Spleen (tissue), 11 donors: Measurements from ENCODE around the gene RAB38. TPM values are rescaled to one million over a fixed set of nuclear protein-coding genes. Genes with fewer than 3 reads are reported as not detected.

Experiments
- DNase-seq: peaks from one replicate; pipeline ENCODE4 v3.0.0-alpha.2; 2020
- H3K27ac ChIP-seq, 8 donors: fragments of 200-600 bp; sonication (generic) in 7 of 8; 1 replicate in 4 of 8; 2 replicates in 4 of 8; pipeline versions ENCODE4 v1.5.0 to v1.8.0; 2016 to 2021; ENCODE audit warnings: inconsistent platforms in 4 of 8, mild to moderate bottlenecking in 4 of 8, moderate library complexity in 1 of 8
- H3K27me3 ChIP-seq, 7 donors: fragments of 200-600 bp; sonication (generic) in 6 of 7; replicated peaks in 1 of 7; 1 replicate in 4 of 7; 2 replicates in 3 of 7; pipeline versions ENCODE4 v1.5.0 to v1.8.0; 2016 to 2021; ENCODE audit warnings: inconsistent platforms in 3 of 7, mild to moderate bottlenecking in 1 of 7
- H3K36me3 ChIP-seq, 6 donors: fragments of 200-600 bp; sonication (generic) in 5 of 6; 1 replicate in 4 of 6; 2 replicates in 2 of 6; pipeline versions ENCODE4 v1.5.0 to v1.8.0; 2016 to 2021; ENCODE audit warnings: inconsistent platforms in 2 of 6
- H3K4me1 ChIP-seq, 6 donors: fragments of 200-600 bp; sonication (generic) in 5 of 6; 1 replicate in 3 of 6; 2 replicates in 3 of 6; pipeline versions ENCODE4 v1.5.0 to v1.8.0; 2016 to 2021; ENCODE audit warnings: inconsistent platforms in 3 of 6
- H3K4me3 ChIP-seq, 8 donors: fragments of 200-600 bp; sonication (generic) in 7 of 8; 1 replicate in 4 of 8; 2 replicates in 4 of 8; pipeline versions ENCODE4 v1.5.0 to v1.8.0; 2016 to 2021; ENCODE audit warnings: inconsistent platforms in 4 of 8, mild to moderate bottlenecking in 4 of 8, moderate library complexity in 2 of 8
- H3K9me3 ChIP-seq, 8 donors: fragments of 200-600 bp; sonication (generic) in 7 of 8; 1 replicate in 4 of 8; 2 replicates in 4 of 8; pipeline versions ENCODE4 v1.5.0 to v1.8.0; 2016 to 2021; ENCODE audit warnings: inconsistent platforms in 4 of 8
- POLR2A ChIP-seq, 3 donors: fragments of 450-650 bp; IDR thresholded peaks; one replicate each; pipeline ENCODE4 v1.5.1; 2017; ENCODE audit warnings: antibody characterized with exemption in 3 of 3, mild to moderate bottlenecking in 1 of 3
- POLR2AphosphoS5 ChIP-seq, 3 donors: sonication (generic); formaldehyde crosslinking; IDR thresholded peaks; one replicate each; pipeline ENCODE4 v1.5.1; 2017; ENCODE audit warnings: antibody characterized with exemption in 3 of 3
- WGBS, 5 donors: extraction: QIAGEN DNeasy Blood & Tissue Kit in 3 of 5; methylation state at CpG; one replicate each; pipeline versions ENCODE4 v1.1.5 to v1.1.7; 2013 to 2018; 5-methylcytosine and 5-hydroxymethylcytosine counted together
- intact Hi-C: fragments of 100-400 bp; cut with DNase I; formaldehyde crosslinking; loops from one replicate; pipeline ENCODE4 v1.15.0; 2023; ENCODE audit warnings: low total_unique reads
- polyA plus RNA-seq, 3 donors: library from polyadenylated mRNA; stranded (reverse); fragments of 200-250 nt; gene quantifications; one replicate each; pipeline ENCODE4 v1.2.1, GENCODE V29; 2013
- total RNA-seq, 7 donors: library from RNA; depleted of rRNA in 3 of 7; stranded (reverse); fragments of >200 nt in 3 of 7; fragmentation: NEBNext Ultra II Directional in 4 of 7; extraction: Animal tissue kit (Norgen Biotek cat#: 25700) in 4 of 7; gene quantifications; one replicate each; pipeline versions ENCODE4 v1.1.0 to v1.2.1, GENCODE V29; 2016 to 2021
- TF ChIP-seq, protein P1 (sequence below), 11 experiments: fragments of 200-600 bp in 7 of 11; fragments of 450-650 bp in 4 of 11; sonication (generic) in 4 of 11; IDR thresholded peaks in 8 of 11; conservative IDR thresholded peaks in 3 of 11; 1 replicate in 7 of 11; 2 replicates in 4 of 11; pipeline versions ENCODE4 v1.4.0 to v1.8.0; 2016 to 2021; ENCODE audit warnings: antibody characterized with exemption in 11 of 11, inconsistent platforms in 4 of 11, mild to moderate bottlenecking in 1 of 11
- donor health status: healthy with polysubstance abuse.
- donor health status: DM: no; HTN: no; CAD: no; lungs with moderate emphysema.
- donor health status: DM: no; HTN: no; CAD: no.
- donor health status: Bipolar disorder and iron deficiency.
- donor health status: healthy.
- donor health status: DM: no; HTN: no; CAD: no.
- donor health status: DM: yes; HTN: yes; CAD: no.

Gene RAB38
- total and polyA plus RNA-seq, 10 donors: 0.73 to 3.5 (median 1.6) TPM

DNA sequence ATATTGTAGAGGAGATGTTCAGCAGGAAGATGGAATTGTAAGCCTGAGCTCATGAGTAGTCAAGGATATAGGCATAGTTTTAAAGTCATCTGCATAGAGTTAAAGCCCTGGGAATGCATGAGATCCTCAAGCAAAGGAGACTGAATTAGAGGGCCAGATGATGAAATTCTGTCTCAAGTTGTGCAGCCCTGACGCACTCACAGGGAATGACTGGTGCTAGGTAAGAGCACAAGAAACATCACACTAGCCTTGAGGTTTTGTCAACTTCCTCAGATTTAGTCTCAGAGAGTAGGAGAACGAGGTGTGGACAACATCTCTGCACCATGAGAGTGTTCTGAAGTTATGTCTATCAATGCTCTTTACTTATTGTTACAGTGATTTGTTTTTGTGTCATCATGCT lies 5.8 kb downstream of the RAB38 start:
- 67 to 78% (median 73%) methylated on average over 2 of the region's 2 CpGs for WGBS, 5 donors
- intact Hi-C loops: no loop called here

GRCh38 chr11:88167853-88168252 lies 7.4 kb downstream of the RAB38 start:
- TF ChIP-seq, protein P1, sequence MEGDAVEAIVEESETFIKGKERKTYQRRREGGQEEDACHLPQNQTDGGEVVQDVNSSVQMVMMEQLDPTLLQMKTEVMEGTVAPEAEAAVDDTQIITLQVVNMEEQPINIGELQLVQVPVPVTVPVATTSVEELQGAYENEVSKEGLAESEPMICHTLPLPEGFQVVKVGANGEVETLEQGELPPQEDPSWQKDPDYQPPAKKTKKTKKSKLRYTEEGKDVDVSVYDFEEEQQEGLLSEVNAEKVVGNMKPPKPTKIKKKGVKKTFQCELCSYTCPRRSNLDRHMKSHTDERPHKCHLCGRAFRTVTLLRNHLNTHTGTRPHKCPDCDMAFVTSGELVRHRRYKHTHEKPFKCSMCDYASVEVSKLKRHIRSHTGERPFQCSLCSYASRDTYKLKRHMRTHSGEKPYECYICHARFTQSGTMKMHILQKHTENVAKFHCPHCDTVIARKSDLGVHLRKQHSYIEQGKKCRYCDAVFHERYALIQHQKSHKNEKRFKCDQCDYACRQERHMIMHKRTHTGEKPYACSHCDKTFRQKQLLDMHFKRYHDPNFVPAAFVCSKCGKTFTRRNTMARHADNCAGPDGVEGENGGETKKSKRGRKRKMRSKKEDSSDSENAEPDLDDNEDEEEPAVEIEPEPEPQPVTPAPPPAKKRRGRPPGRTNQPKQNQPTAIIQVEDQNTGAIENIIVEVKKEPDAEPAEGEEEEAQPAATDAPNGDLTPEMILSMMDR (IDR thresholded peaks at IDR 0.05 in 8 of 11, conservative IDR thresholded peaks at IDR 0.05 in 3 of 11): no peak
- TF ChIP-seq POLR2AphosphoS5 (IDR thresholded peaks at IDR 0.05) (no peak), POLR2A (IDR thresholded peaks at IDR 0.05) (no peak)
- intact Hi-C loops: no loop called here

More for the DNA sequence above, 5.8 kb downstream of the RAB38 start:
- Histone ChIP-seq H3K9me3 (no peaks in the 10 kb centered on the region), H3K4me1 (peaks cover 0 to 8% (median 6%) of the 10 kb centered on the region in 6 donors), H3K27me3 (no peaks in the 10 kb centered on the region), H3K27ac (no peak overlapping the region), H3K4me3 (no peak overlapping the region), H3K36me3 (no peaks in the 10 kb centered on the region)
- no peak for DNase-seq
- no peak for TF ChIP-seq POLR2AphosphoS5 (IDR thresholded peaks at IDR 0.05)
- no peak for TF ChIP-seq POLR2A (IDR thresholded peaks at IDR 0.05)
- TF ChIP-seq, protein P1 (IDR thresholded peaks at IDR 0.05 in 8 of 11, conservative IDR thresholded peaks at IDR 0.05 in 3 of 11): no peak

GRCh38 chr11:88164806-88165585 lies 10.2 kb downstream of the RAB38 start:
- DNase-seq: no peak
- no peak overlapping the region for H3K4me3 ChIP-seq
- WGBS, 5 donors: 66 to 85% (median 75%) methylated on average over 1 of the region's 1 CpG
- no peaks in the 10 kb centered on the region for H3K27me3 ChIP-seq
- no peaks in the 10 kb centered on the region for H3K4me1 ChIP-seq
- H3K9me3 ChIP-seq: peaks cover 0 to 8% (median 3%) of the 10 kb centered on the region in 8 donors
- TF ChIP-seq POLR2AphosphoS5 (IDR thresholded peaks at IDR 0.05) (no peak), POLR2A (IDR thresholded peaks at IDR 0.05) (no peak)
- TF ChIP-seq, protein P1 (IDR thresholded peaks at IDR 0.05 in 8 of 11, conservative IDR thresholded peaks at IDR 0.05 in 3 of 11): no peak
- H3K27ac ChIP-seq: no peak overlapping the region
- H3K36me3 ChIP-seq: no peaks in the 10 kb centered on the region
- intact Hi-C loops: no loop called here

More at GRCh38 chr11:88167853-88168252, 7.4 kb downstream of the RAB38 start:
- Histone ChIP-seq H3K4me3 (no peak overlapping the region), H3K27ac (no peak overlapping the region), H3K4me1 (no peaks in the 10 kb centered on the region), H3K9me3 (no peaks in the 10 kb centered on the region), H3K36me3 (no peaks in the 10 kb centered on the region), H3K27me3 (no peaks in the 10 kb centered on the region)
- DNase-seq: no peak

GRCh38 chr11:88164320-88164719 lies 10.9 kb downstream of the RAB38 start:
- Histone ChIP-seq H3K36me3 (no peaks in the 10 kb centered on the region), H3K9me3 (peaks cover 0 to 15% (median 10%) of the 10 kb centered on the region in 8 donors), H3K27me3 (no peaks in the 10 kb centered on the region), H3K4me3 (no peak overlapping the region), H3K4me1 (no peaks in the 10 kb centered on the region), H3K27ac (no peak overlapping the region)
- intact Hi-C loops: no loop called here
- 60 to 79% (median 73%) methylated on average over 4 of the region's 4 CpGs for WGBS, 5 donors
- TF ChIP-seq POLR2A (IDR thresholded peaks at IDR 0.05) (no peak), POLR2AphosphoS5 (IDR thresholded peaks at IDR 0.05) (no peak)
- TF ChIP-seq, protein P1 (IDR thresholded peaks at IDR 0.05 in 8 of 11, conservative IDR thresholded peaks at IDR 0.05 in 3 of 11): no peak
- no peak for DNase-seq
